Measurements from ENCODE around the gene MYBBP1A.

Gene MYBBP1A

DNA sequence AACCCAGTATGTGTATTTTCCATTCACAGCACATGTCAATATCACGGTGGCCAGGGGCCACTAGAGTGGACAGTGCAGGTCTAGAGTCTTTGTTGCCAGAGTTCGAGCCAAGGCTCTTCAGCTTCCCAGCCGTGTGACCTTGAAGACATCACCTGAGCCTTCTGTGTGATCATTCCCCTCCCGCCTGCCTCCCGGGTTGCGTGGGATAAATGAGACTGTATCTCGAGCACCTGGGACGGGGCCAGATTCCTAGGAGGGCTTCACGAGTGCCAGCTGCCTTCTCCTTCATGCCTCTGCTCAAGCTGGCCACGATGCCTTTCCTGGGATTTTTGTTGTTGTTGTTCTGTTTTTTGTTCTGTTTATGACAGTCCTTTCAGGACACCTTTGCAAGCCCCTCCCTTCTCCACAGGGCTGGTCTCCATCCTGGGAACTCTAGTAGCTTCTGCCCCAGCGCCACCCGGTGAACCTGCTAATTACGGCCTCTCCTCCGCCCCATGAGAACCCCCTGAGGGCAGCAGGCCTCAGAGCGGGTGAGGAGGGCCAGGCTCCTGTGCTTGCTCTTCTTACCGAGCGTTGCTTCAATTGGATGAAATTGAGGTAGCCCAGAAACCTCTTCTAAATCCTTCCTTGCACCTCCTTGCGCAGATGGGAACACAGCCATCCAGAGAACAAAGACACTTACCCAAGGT is 52.6 kb downstream of the MYBBP1A start:
- no peak overlapping the region for H3K27ac ChIP-seq (ENCODE audit: low read depth, low read length)

DNA sequence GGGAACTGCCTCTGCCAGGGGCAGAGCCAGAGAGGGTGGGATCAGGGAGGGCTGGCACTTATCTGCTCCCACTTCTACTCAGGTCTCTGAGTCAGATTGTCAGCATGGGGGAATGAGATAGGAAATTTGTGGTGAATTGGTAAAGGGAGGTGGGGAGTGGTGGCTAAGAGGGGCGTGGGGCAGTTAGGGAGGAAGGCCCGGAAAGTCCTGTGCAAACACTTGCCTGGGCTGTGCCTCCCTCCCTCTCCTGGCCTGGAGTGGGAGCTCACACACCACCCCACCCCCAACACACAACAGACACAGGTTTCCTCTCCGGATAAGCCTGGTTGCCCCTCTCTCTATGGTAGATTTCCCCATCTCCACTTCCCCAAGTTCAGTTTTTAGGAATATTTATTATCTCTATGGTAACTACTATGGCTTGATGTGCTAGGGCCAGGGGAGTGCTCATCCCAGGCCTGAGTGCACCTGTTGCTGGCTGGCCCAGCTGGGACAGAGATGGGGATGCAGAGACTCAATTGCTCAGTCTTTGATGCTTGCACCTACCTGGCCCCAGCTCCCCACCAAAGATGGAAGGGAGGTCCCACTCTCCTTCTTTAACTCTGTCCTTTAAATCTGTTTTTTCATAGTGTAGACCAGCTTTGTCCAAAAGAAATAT is 53.8 kb downstream of the MYBBP1A start:
- H3K36me3 ChIP-seq (ENCODE audit: control insufficient read depth in 1 of 2, insufficient read depth in 2 of 2, low read length in 2 of 2) = no peaks in the 10 kb centered on the region
- no peak overlapping the region for H3K9ac ChIP-seq (ENCODE audit: low read depth in 1 of 2, low read length in 2 of 2)
- H3K4me1 ChIP-seq (ENCODE audit: control insufficient read depth in 1 of 2, insufficient read depth in 2 of 2, low read length in 2 of 2) = peaks cover 48 to 68% of the 10 kb centered on the region in 2 donors
- peak overlapping the region; percentile 77 to 78 for H3K4me3 ChIP-seq (ENCODE audit: low read depth in 1 of 2, low read length in 2 of 2)
- no peak overlapping the region for H3K27ac ChIP-seq (ENCODE audit: low read depth, low read length)
- no peaks in the 10 kb centered on the region for H3K9me3 ChIP-seq (ENCODE audit: control insufficient read depth in 1 of 2, low read length in 2 of 2)
- H3K27me3 ChIP-seq (ENCODE audit: control insufficient read depth in 1 of 2, insufficient read depth in 2 of 2, low read length in 2 of 2) = peaks cover 0 to 6% of the 10 kb centered on the region in 2 donors

More for the DNA sequence above, 52.6 kb downstream of the MYBBP1A start:
- H3K4me3 ChIP-seq (ENCODE audit: low read depth in 1 of 2, low read length in 2 of 2) = no peak overlapping the region
- H3K9ac ChIP-seq (ENCODE audit: low read depth in 1 of 2, low read length in 2 of 2) = no peak overlapping the region
- H3K4me1 ChIP-seq (ENCODE audit: control insufficient read depth in 1 of 2, insufficient read depth in 2 of 2, low read length in 2 of 2) = peaks cover 49 to 71% of the 10 kb centered on the region in 2 donors
- H3K36me3 ChIP-seq (ENCODE audit: control insufficient read depth in 1 of 2, insufficient read depth in 2 of 2, low read length in 2 of 2) = no peaks in the 10 kb centered on the region
- H3K27me3 ChIP-seq (ENCODE audit: control insufficient read depth in 1 of 2, insufficient read depth in 2 of 2, low read length in 2 of 2) = peaks cover 0 to 6% of the 10 kb centered on the region in 2 donors
- H3K9me3 ChIP-seq (ENCODE audit: control insufficient read depth in 1 of 2, low read length in 2 of 2) = no peaks in the 10 kb centered on the region

DNA sequence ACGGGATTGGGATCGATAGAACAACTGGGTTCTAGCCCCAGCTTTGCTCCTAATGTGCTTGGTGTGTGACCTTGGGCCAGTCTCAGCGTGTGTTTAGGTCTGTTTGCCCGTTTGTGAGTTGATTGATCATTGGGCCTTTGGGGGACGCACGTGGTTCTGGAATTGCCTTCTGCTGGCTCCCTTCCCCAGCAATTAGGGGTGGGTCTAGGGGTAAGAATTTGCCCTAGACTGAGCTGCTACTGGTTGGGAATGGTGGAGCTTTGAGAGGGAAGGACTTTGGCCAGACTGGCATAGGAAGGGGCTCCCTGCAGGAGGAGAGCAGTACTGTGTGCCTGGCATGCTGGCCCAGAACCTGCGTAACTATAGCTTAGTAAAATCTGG is 55.0 kb downstream of the MYBBP1A start:
- Histone ChIP-seq H3K36me3 (ENCODE audit: control insufficient read depth in 1 of 2, insufficient read depth in 2 of 2, low read length in 2 of 2) (no peaks in the 10 kb centered on the region), H3K9ac (ENCODE audit: low read depth in 1 of 2, low read length in 2 of 2) (peak overlapping the region; percentile 17 to 74), H3K4me1 (ENCODE audit: control insufficient read depth in 1 of 2, insufficient read depth in 2 of 2, low read length in 2 of 2) (peaks cover 40 to 59% of the 10 kb centered on the region in 2 donors), H3K4me3 (ENCODE audit: low read depth in 1 of 2, low read length in 2 of 2) (peak overlapping the region; percentile 77 to 78), H3K27ac (ENCODE audit: low read depth, low read length) (peak overlapping the region; percentile 30), H3K27me3 (ENCODE audit: control insufficient read depth in 1 of 2, insufficient read depth in 2 of 2, low read length in 2 of 2) (peaks cover 0 to 6% of the 10 kb centered on the region in 2 donors), H3K9me3 (ENCODE audit: control insufficient read depth in 1 of 2, low read length in 2 of 2) (no peaks in the 10 kb centered on the region)

DNA sequence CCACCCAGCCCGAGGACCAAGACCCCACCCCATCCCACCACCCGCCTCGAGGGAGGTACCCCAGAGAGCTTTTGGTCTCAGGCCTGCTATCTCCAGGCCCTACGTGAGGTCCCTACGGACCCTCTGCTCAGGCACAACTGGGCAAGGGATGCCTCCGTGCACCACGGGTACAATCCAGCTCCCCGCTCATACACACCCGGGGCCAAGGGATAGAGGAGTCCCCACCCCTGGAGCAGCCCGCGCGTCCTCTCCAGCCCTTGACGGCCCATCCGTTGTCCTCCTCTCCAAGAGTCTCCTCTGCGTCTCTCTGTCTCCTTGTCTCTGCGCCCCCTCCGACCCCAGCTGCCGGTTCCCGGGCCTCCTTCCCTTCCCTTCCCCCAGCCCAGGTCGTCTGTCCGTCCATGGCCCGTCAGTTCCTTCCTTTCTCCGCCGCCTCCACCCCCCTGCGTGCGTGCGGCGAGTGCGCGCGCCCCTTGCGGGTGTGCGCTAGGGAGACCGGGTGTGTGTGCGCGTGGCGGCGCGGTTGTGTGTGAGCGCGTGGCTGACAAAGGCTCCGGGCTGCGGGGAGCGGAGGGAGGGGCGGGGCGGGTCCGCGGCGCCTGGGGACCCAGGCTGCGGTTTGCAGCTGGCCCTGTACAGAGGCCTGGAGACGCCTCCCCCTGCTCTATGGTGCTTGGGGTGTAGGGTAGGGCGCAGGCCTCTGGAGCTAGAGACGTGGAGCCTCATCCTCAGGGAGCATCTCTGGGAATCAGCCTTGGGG is 55.6 kb downstream of the MYBBP1A start:
- Histone ChIP-seq H3K4me1 (ENCODE audit: control insufficient read depth in 1 of 2, insufficient read depth in 2 of 2, low read length in 2 of 2) (peaks cover 40 to 56% of the 10 kb centered on the region in 2 donors), H3K36me3 (ENCODE audit: control insufficient read depth in 1 of 2, insufficient read depth in 2 of 2, low read length in 2 of 2) (no peaks in the 10 kb centered on the region), H3K27me3 (ENCODE audit: control insufficient read depth in 1 of 2, insufficient read depth in 2 of 2, low read length in 2 of 2) (peaks cover 0 to 6% of the 10 kb centered on the region in 2 donors), H3K4me3 (ENCODE audit: low read depth in 1 of 2, low read length in 2 of 2) (peak overlapping the region; percentile 77 to 78), H3K27ac (ENCODE audit: low read depth, low read length) (no peak overlapping the region), H3K9ac (ENCODE audit: low read depth in 1 of 2, low read length in 2 of 2) (peak overlapping the region; percentile 17 to 74), H3K9me3 (ENCODE audit: control insufficient read depth in 1 of 2, low read length in 2 of 2) (no peaks in the 10 kb centered on the region)

DNA sequence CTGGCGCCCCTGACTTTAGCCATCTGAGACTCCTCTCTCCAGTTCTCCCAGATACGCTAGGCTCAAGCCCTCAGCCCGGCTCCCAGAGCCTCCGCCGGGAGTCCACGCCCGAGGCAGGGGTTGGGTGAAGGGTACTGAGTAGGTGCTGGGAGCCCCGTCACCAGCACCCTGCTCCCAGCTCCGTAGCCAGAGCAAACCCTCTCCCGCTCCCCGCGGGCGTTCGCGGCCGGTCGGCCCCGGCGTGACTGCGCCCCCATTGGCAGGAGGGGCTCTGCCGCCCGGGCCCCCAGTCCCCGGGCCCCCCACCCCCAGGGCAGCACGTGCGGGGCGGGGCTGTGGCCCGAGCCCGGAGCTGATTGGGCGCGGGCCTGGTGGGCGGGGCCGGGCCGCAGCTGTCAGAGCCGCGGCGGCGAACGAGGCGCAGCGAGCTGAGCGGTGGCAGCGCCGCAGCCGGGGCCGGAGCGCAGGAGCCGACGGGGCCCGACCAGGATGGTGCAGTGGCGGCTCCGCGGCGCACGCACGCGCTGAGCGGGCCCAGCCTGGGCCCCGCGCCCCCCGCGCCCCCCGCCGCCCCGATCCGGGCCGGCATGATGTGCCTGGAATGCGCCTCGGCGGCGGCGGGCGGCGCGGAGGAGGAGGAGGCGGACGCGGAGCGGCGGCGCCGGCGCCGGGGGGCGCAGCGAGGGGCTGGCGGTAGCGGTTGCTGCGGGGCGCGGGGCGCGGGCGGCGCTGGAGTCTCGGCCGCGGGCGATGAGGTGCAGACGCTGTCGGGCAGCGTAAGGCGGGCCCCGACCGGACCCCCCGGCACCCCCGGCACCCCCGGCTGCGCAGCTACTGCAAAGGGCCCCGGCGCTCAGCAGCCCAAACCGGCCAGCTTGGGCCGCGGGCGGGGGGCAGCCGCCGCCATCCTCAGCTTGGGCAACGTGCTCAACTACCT is 56.5 kb downstream of the MYBBP1A start, which contains the start of gene SPNS2:
SPNS2 (plus strand) TSS at position 421 of the 937 bp plus-strand sequence; CDS start at position 588, 167 bp downstream.
- H3K4me3 ChIP-seq (ENCODE audit: low read depth in 1 of 2, low read length in 2 of 2) = peak within 1 kb of the TSS; percentile 77 to 78
- peaks cover 36 to 47% of the 10 kb centered on the region in 2 donors for H3K4me1 ChIP-seq (ENCODE audit: control insufficient read depth in 1 of 2, insufficient read depth in 2 of 2, low read length in 2 of 2)
- H3K9ac ChIP-seq (ENCODE audit: low read depth in 1 of 2, low read length in 2 of 2) = peak within 1 kb of the TSS; percentile 17 to 74
- H3K27me3 ChIP-seq (ENCODE audit: control insufficient read depth in 1 of 2, insufficient read depth in 2 of 2, low read length in 2 of 2) = peaks cover 0 to 6% of the 10 kb centered on the region in 2 donors
- H3K9me3 ChIP-seq (ENCODE audit: control insufficient read depth in 1 of 2, low read length in 2 of 2) = no peaks in the 10 kb centered on the region
- no peaks in the 10 kb centered on the region for H3K36me3 ChIP-seq (ENCODE audit: control insufficient read depth in 1 of 2, insufficient read depth in 2 of 2, low read length in 2 of 2)
- peak within 1 kb of the TSS; percentile 20 for H3K27ac ChIP-seq (ENCODE audit: low read depth, low read length)

DNA sequence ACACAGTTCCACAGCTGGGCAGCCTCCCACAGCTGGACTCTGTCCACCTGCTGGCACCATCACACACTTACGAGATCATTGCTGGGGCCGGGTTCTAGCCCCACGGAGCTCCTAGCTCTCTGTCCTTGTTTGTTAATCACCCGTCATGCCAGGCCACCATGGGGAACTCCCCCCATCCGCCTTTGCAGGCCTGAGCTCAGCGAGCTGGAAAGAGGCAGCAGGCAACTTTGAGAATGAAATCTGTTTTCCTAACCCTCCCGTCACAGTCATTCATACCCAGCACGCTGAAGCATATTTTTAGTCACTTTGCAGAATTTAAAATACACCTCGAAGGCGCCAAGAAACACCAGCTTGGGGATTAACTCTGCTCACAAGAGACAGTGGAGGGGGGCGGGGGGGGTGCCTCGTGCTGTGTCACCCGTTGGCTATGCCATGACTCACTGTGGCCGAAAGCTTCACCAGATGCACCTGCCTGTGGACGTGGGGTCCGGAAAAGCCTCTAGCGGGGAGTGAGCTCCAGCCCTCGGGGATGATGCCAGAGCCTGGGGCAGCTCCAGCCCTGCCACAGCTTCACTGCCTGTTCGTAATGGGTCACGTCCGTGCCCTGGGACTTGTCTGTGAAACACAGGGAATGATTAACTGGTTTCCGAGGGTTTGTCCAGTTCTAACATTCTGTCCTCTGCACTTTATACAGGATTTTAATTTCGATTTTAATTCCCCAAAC is 57.9 kb downstream of the MYBBP1A start:
- Histone ChIP-seq H3K27me3 (ENCODE audit: control insufficient read depth in 1 of 2, insufficient read depth in 2 of 2, low read length in 2 of 2) (peaks cover 0 to 6% of the 10 kb centered on the region in 2 donors), H3K9ac (ENCODE audit: low read depth in 1 of 2, low read length in 2 of 2) (no peak overlapping the region), H3K4me3 (ENCODE audit: low read depth in 1 of 2, low read length in 2 of 2) (peak overlapping the region in 1 of 2 donors; percentile 40), H3K9me3 (ENCODE audit: control insufficient read depth in 1 of 2, low read length in 2 of 2) (no peaks in the 10 kb centered on the region), H3K36me3 (ENCODE audit: control insufficient read depth in 1 of 2, insufficient read depth in 2 of 2, low read length in 2 of 2) (no peaks in the 10 kb centered on the region), H3K27ac (ENCODE audit: low read depth, low read length) (peak overlapping the region; percentile 32), H3K4me1 (ENCODE audit: control insufficient read depth in 1 of 2, insufficient read depth in 2 of 2, low read length in 2 of 2) (peaks cover 42 to 43% of the 10 kb centered on the region in 2 donors)

DNA sequence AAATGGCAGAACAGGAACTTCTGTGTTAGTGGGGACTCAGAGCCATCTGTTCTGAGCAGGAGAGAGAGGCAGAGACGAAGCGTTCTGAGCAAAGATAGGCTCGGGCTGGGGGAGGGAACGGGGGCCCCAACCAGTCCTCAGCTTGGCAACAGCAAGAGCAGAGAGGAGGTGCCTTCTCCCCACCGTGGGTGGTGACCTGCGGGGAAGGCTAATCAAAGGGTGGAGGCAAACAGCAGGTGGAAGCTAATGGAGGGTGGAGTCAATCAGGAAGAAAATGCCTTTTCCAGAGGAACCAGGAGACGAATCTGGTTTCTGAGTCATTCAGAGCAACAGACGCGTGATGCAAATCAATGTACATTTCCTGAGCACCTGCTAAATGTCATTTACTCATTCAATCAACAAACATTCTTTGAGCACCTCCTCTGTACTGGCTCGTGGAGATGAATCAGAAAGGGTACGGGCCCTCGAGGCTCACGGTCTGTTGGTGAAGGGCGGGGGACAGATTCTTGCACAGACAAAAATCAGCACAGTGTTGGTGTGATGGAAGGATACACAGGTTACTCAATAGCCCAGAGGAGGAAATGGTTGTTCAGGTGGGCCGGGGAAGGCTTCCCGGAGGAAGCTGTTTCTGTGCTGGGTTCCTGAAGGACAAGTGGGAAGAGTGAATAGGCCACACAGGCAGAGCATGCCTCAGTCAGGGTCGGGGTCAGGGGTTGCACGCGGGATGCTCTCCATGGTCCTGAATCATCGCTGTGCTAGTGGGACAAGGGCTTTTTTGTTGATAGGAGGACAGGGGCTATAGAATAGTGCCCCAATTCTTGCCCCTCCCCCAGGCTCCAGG is 62.2 kb downstream of the MYBBP1A start:
- Histone ChIP-seq H3K9me3 (ENCODE audit: control insufficient read depth in 1 of 2, low read length in 2 of 2) (no peaks in the 10 kb centered on the region), H3K4me3 (ENCODE audit: low read depth in 1 of 2, low read length in 2 of 2) (no peak overlapping the region), H3K27me3 (ENCODE audit: control insufficient read depth in 1 of 2, insufficient read depth in 2 of 2, low read length in 2 of 2) (no peaks in the 10 kb centered on the region), H3K36me3 (ENCODE audit: control insufficient read depth in 1 of 2, insufficient read depth in 2 of 2, low read length in 2 of 2) (no peaks in the 10 kb centered on the region), H3K4me1 (ENCODE audit: control insufficient read depth in 1 of 2, insufficient read depth in 2 of 2, low read length in 2 of 2) (peaks cover 22 to 27% of the 10 kb centered on the region in 2 donors), H3K9ac (ENCODE audit: low read depth in 1 of 2, low read length in 2 of 2) (no peak overlapping the region), H3K27ac (ENCODE audit: low read depth, low read length) (no peak overlapping the region)

DNA sequence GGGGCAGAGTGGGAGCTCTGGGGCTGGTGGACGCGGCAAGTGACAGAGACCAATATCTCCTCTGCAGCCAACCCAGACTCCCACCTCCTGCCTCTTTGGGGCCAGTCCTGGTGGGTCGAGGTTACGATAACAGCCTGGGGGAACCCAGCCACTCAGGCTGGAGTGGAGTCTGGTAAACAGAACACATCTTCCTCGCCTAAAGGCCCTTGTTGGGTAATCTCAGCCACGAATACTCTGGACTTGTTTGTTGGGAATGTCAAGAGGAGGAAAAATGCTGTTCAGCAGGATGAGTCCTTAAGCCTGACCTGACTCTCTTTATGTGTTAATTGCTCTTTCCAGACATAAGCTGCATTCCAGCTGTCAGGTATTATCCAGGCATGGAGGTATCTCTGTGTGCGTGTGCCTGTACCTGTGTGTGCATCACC is 64.5 kb downstream of the MYBBP1A start:
- H3K27ac ChIP-seq (ENCODE audit: low read depth, low read length) = no peak overlapping the region
- peaks cover 16 to 26% of the 10 kb centered on the region in 2 donors for H3K4me1 ChIP-seq (ENCODE audit: control insufficient read depth in 1 of 2, insufficient read depth in 2 of 2, low read length in 2 of 2)
- no peak overlapping the region for H3K4me3 ChIP-seq (ENCODE audit: low read depth in 1 of 2, low read length in 2 of 2)
- H3K9ac ChIP-seq (ENCODE audit: low read depth in 1 of 2, low read length in 2 of 2) = no peak overlapping the region
- no peaks in the 10 kb centered on the region for H3K27me3 ChIP-seq (ENCODE audit: control insufficient read depth in 1 of 2, insufficient read depth in 2 of 2, low read length in 2 of 2)
- no peaks in the 10 kb centered on the region for H3K9me3 ChIP-seq (ENCODE audit: control insufficient read depth in 1 of 2, low read length in 2 of 2)
- no peaks in the 10 kb centered on the region for H3K36me3 ChIP-seq (ENCODE audit: control insufficient read depth in 1 of 2, insufficient read depth in 2 of 2, low read length in 2 of 2)
